Muscle of leg (tissue), 11 donors: Measurements from ENCODE around the gene COMMD7. TPM values are rescaled to one million over a fixed set of nuclear protein-coding genes. Genes with fewer than 3 reads are reported as not detected.

Experiments used
- DNase-seq: peaks from one replicate; pipeline ENCODE4 v3.0.0; 2013
- H3K27ac ChIP-seq: one replicate; pipeline ENCODE4 v1.5.1; 2013; ENCODE audit warnings: mild to moderate bottlenecking, low read length, control low read depth
- H3K27me3 ChIP-seq: one replicate; pipeline ENCODE4 v1.6.1; 2013; ENCODE audit warnings: low read length; ENCODE audit not compliant: control insufficient read depth, insufficient read depth
- H3K36me3 ChIP-seq: one replicate; pipeline ENCODE4 v1.6.1; 2013; ENCODE audit warnings: low read length; ENCODE audit not compliant: control insufficient read depth, insufficient read depth
- H3K4me1 ChIP-seq: one replicate; pipeline ENCODE4 v1.6.1; 2013; ENCODE audit warnings: low read length; ENCODE audit not compliant: control insufficient read depth, insufficient read depth
- H3K4me3 ChIP-seq: one replicate; pipeline ENCODE4 v1.5.1; 2013; ENCODE audit warnings: low read length, control low read depth
- H3K9me3 ChIP-seq: replicated peaks from 2 replicates; pipeline ENCODE4 v1.6.1; 2013; ENCODE audit warnings: low read depth, low read length; ENCODE audit not compliant: control insufficient read depth
- WGBS: methylation state at CpG from one replicate; pipeline ENCODE4 v1.1.5; 2013; ENCODE audit warnings: missing lambda C conversion rate; ENCODE audit not compliant: insufficient coverage; 5-methylcytosine and 5-hydroxymethylcytosine counted together
- polyA plus RNA-seq, 8 donors: library from polyadenylated mRNA; unstranded; fragments of 120-200 nt; gene quantifications; one replicate each; pipeline versions ENCODE4 v1.2.1 to v1.2.3, GENCODE V29; 2013; ENCODE audit warnings: inconsistent platforms in 1 of 8, low replicate concordance in 1 of 8; ENCODE audit not compliant: insufficient read length in 8 of 8, insufficient read depth in 1 of 8
- total RNA-seq: library from RNA; stranded (reverse); fragments of 120-200 nt; gene quantifications from one replicate; pipeline ENCODE4 v1.2.4, GENCODE V29; 2013

COMMD7 gene
- total and polyA plus RNA-seq, 9 donors, result 26.5 to 43.4 (median 40.5) TPM

GRCh38 chr20:32784369-32785080 is 41.3 kb upstream of the COMMD7 start:
- no peak overlapping the region for H3K4me3 ChIP-seq
- H3K27ac ChIP-seq, result no peak overlapping the region
- peaks cover 10% of the 10 kb centered on the region for H3K36me3 ChIP-seq
- H3K9me3 ChIP-seq, result no peaks in the 10 kb centered on the region
- H3K27me3 ChIP-seq, result no peaks in the 10 kb centered on the region
- H3K4me1 ChIP-seq, result peaks cover 5% of the 10 kb centered on the region
- no peak for DNase-seq
- WGBS, result 97% methylated on average over 9 of the region's 13 CpGs

- WGBS, result 83% methylated on average over 12 of the region's 18 CpGs
- Histone ChIP-seq H3K4me3 (no peak overlapping the region), H3K4me1 (no peaks in the 10 kb centered on the region), H3K27me3 (no peaks in the 10 kb centered on the region), H3K36me3 (peaks cover 10% of the 10 kb centered on the region), H3K27ac (no peak overlapping the region), H3K9me3 (no peaks in the 10 kb centered on the region)
- no peak for DNase-seq
These were observed 37.7 kb upstream of the COMMD7 start for GRCh38 chr20:32780749-32781655.

- Histone ChIP-seq H3K27ac (no peak overlapping the region), H3K36me3 (peaks cover 10% of the 10 kb centered on the region), H3K27me3 (no peaks in the 10 kb centered on the region), H3K4me1 (no peaks in the 10 kb centered on the region), H3K9me3 (no peaks in the 10 kb centered on the region), H3K4me3 (no peak overlapping the region)
- DNase-seq, result no peak
- WGBS, result 88% methylated on average over 13 of the region's 16 CpGs
These were observed 37.0 kb upstream of the COMMD7 start for GRCh38 chr20:32780278-32780677.

GRCh38 chr20:32779500-32780211 is 36.4 kb upstream of the COMMD7 start:
- Histone ChIP-seq H3K36me3 (peaks cover 9% of the 10 kb centered on the region), H3K27ac (no peak overlapping the region), H3K9me3 (no peaks in the 10 kb centered on the region), H3K27me3 (no peaks in the 10 kb centered on the region), H3K4me1 (no peaks in the 10 kb centered on the region), H3K4me3 (no peak overlapping the region)
- WGBS, result 47% methylated on average over 8 of the region's 10 CpGs
- DNase-seq, result no peak

- DNase-seq, result no peak
- Histone ChIP-seq H3K4me3 (no peak overlapping the region), H3K27me3 (no peaks in the 10 kb centered on the region), H3K4me1 (no peaks in the 10 kb centered on the region), H3K9me3 (no peaks in the 10 kb centered on the region), H3K36me3 (peaks cover 4% of the 10 kb centered on the region), H3K27ac (no peak overlapping the region)
- 85% methylated on average over 8 of the region's 8 CpGs for WGBS
These were observed 34.1 kb upstream of the COMMD7 start for GRCh38 chr20:32777177-32777956.

GRCh38 chr20:32775336-32775991 is 32.2 kb upstream of the COMMD7 start:
- Histone ChIP-seq H3K4me1 (no peaks in the 10 kb centered on the region), H3K27me3 (no peaks in the 10 kb centered on the region), H3K27ac (no peak overlapping the region), H3K36me3 (no peaks in the 10 kb centered on the region), H3K9me3 (no peaks in the 10 kb centered on the region), H3K4me3 (no peak overlapping the region)
- WGBS, result 86% methylated on average over 5 of the region's 10 CpGs
- no peak for DNase-seq

GRCh38 chr20:32773855-32774254 is 30.6 kb upstream of the COMMD7 start:
- no peak for DNase-seq
- 92% methylated on average over 2 of the region's 8 CpGs for WGBS
- Histone ChIP-seq H3K27ac (no peak overlapping the region), H3K36me3 (no peaks in the 10 kb centered on the region), H3K9me3 (no peaks in the 10 kb centered on the region), H3K4me1 (no peaks in the 10 kb centered on the region), H3K27me3 (no peaks in the 10 kb centered on the region), H3K4me3 (no peak overlapping the region)

- Histone ChIP-seq H3K4me3 (no peak overlapping the region), H3K27ac (no peak overlapping the region), H3K4me1 (no peaks in the 10 kb centered on the region), H3K9me3 (no peaks in the 10 kb centered on the region), H3K27me3 (no peaks in the 10 kb centered on the region), H3K36me3 (no peaks in the 10 kb centered on the region)
- no peak for DNase-seq
- no CpG with 5 or more reads among the region's 2 CpGs for WGBS
These were observed 30.0 kb upstream of the COMMD7 start for GRCh38 chr20:32773223-32773622.

- H3K4me3 ChIP-seq, result no peak overlapping the region
- H3K27ac ChIP-seq, result no peak overlapping the region
- H3K9me3 ChIP-seq, result no peaks in the 10 kb centered on the region
- H3K27me3 ChIP-seq, result no peaks in the 10 kb centered on the region
- 94% methylated on average over 3 of the region's 3 CpGs for WGBS
- DNase-seq, result no peak
- H3K4me1 ChIP-seq, result no peaks in the 10 kb centered on the region
- no peaks in the 10 kb centered on the region for H3K36me3 ChIP-seq
These were observed 28.8 kb upstream of the COMMD7 start for GRCh38 chr20:32772046-32772445.
